GM21526 (cell line): Measurements from ENCODE around the gene KCNAB2.

Source experiments
- ATAC-seq: cut with Tn5 transposase; IDR thresholded peaks from one replicate; pipeline ENCODE4 v1.9.1; 2021; ENCODE audit warnings: moderate library complexity; ENCODE audit not compliant: unreplicated experiment, low FRiP score

The KCNAB2 gene

DNA sequence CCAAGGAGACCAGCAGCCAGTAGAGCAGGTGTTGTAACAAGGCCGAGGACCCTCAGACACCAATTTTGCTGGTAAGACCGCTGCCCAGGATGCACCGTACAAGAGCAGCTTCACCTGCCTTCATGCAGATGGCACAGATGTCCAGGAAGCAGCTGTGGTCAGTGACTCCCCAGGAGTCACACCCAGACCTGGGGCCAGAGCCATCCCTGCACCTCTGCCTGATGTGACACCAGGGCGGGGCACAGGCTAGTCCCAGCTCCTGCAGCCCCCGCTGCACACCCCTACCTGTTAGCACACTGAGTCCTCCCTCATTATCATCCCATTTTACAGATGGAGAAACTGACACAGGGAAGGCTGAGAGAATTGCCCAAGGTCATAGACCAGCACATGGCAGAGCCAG lies 16.3 kb upstream of the KCNAB2 start:
- no peak for ATAC-seq

DNA sequence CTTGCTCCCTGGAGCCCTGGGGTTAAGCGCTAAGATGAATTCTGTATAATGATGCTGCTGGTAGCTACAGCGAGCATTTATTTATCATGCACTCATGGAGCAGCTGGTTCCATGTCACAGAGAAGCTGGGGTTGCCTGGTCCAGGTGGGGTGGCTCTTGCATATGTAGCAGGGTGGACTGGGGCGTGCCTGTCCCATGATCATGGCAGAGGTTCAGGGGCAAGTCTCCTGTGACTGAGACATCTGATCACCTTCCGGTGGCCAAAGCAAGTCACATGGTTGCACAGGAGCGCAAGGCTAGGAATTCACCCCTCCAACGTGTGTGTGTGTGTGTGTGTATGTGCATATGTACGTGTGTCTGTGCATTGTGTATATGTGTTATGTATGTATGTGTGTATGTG lies 15.6 kb upstream of the KCNAB2 start:
- no peak for ATAC-seq

DNA sequence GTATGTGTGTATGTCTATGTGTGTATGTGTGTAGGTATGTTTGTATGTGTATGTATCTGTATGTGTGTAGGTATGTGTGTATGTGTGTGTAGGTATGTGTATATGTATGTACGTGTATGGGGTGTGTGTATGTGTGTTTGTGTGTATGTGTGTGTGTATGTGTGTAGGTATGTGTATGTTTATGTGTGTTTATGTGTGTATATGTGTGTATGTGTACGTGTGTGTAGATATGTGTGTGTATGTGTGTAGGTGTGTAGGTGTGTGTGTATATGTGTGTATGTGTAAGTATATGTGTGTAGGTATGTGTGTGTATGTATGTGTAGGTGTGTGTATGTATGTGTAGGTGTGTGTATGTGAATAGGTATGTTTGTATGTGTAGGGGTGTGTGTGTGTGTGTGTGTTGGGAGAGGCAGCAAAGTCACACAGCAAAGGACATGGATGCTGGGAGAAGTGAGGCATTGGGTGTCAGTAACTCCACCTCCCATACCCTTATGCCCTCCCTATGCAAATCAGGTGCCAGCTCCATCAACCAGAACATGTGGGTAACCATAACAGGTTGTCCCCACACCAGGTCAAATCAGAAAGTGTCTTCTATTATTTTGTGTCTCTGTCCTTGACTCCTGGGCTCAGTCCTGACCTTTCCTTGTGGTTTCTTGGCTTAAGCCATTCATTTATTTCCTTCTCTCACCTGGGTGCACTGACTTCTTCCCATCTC lies 15.0 kb upstream of the KCNAB2 start:
- ATAC-seq = no peak

DNA sequence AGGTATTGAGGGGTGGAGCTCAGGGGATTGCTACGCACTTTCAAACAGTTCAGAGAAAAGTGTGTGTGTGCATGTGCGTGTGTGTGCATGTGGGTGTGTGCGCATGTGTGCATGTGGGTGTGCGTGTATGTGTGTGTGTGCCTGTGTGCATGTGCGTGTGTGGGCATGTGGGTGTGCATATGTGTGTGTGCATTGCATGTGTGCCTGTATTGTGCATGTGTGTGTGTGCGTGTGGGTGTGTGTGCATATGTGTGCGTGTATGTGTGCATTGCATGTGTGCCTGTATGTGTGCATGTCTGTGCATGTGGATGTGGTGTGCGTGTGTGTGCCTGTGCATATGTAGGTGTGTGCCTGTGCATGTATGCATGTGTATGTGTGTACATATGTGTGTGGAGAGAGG lies 12.6 kb upstream of the KCNAB2 start:
- ATAC-seq = no peak

DNA sequence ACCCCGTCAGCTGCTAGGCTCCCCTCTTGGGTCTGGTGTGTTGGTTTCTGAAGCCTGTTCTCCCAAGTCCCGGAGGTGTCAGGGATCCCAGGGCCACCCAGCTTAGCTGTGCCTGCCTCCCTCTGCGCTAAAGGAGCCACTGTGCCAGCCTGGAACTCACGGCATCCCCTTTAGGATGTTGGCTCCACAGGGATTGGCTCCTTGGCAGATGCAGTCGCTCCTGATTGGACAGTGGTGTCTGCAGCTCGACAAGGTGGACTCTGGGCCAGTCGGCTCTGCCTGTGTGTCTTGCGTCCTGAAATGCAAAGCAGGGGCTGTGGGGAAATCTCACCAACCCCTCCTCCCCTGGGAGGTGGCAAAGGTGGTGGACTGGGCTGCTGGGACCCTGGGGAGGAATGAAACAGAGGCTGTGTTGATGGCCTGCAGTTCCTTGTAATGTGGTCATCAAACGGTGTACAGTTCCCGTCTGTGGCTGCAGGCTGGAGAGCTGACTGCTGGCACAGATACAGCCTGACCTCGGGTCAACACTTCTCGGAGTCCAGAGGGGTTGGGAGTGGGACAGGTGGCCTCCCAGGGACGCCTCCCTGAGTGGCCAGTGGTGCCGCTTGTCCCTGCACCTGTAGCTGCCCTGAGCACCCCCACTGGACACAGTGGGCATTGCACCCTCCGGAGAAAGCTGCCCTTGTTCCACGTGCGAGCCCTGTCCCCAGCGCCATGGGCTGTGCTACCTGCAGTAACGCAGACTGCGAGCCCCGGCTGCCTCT lies 11.5 kb upstream of the KCNAB2 start:
- no peak for ATAC-seq

DNA sequence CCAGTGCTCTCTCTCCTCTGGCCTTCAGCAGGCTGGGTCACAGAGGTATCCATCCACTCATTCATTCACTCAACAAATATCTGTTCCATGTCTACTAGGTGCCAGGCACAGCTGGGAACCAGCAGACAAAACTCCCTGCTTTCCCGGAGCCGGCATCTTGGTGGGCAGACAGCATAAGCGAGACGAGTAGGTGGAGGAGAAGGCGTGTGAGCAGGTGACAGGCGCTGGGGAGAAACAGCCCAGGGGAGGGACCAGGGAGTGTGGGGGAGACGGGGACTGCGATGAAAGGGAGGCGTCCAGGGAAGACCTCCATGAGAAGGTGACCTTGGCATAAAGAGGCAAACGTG lies 11.0 kb upstream of the KCNAB2 start:
- ATAC-seq = no peak

DNA sequence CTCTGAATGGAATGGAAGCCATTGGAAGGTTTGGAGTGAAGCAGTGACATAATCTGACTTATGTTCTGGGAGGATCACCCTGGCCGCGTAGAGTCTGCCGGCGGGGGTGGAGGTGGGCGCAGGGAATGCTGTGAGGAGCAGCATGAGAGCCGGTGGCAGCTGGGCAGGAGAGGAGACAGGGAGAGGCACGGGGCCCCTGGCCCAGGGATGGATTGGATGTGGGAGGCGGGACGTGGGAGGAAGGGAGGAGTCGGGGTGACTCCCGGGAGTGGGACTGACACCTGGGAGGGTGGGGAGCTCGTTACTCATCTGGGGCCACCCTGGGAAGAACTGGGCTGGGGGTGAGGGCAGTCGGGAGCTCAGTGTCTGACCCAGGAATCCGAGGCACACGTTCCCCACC lies 10.4 kb upstream of the KCNAB2 start:
- ATAC-seq = no peak

DNA sequence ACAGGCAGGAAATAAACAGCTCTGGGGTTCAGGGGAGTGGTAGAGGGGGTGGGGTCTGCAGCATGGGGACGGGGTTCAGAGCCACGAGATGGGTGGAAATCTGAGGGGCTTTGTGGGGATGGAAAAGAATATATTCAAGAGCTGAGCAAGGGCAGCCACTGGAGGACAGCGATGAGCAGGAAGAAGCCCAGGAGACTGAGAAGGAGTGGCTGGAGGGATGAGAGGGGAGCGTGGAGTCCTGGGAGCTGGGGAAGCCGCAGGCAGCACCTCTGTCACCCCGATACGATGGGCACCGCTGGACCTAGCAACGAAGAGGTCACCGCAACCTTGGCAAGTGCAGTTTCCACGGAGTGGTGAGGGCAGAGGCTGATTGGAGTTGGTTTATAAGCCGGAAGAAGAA lies 10.0 kb upstream of the KCNAB2 start:
- no peak for ATAC-seq

DNA sequence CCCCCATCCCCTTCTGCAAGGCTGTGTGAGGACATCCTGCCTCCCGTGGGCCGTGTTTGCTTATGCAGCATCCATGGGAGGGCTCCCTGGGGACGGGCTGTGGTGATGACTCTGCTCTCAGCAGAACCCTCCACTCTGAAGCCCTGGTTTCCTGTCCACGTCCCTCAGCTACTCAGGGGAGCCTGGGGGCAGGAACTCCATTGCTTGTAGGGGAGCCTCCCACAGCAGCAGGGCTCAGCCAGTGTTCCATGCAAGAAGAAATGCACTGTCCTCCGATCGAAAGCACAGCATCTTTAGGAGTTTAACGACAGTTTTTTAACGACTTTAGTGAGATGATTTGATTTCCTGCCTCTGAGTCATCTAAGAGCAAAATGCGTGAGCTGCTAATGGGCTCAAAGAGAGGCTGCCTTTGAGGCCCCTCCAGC lies 8.3 kb upstream of the KCNAB2 start:
- ATAC-seq = no peak

DNA sequence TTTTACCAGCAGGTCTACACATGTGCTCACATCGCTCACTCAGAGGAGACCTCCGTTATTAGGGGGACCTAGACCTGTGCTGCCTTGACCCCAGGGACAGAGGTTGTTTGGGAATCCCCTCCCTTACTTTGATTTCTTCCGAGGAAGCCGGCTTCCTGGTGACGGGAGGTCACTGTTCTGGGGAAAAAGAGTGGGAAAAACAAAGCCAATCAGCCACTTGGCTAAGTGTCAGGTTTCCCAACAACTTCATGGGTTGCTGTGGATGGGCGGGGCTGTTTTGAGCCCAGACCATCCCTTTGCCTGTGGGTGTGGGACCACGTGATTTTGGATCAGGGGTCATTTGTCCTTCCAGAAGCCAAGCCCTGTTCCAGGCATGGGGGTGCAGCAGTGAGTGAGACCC lies 7.1 kb upstream of the KCNAB2 start:
- ATAC-seq = no peak

DNA sequence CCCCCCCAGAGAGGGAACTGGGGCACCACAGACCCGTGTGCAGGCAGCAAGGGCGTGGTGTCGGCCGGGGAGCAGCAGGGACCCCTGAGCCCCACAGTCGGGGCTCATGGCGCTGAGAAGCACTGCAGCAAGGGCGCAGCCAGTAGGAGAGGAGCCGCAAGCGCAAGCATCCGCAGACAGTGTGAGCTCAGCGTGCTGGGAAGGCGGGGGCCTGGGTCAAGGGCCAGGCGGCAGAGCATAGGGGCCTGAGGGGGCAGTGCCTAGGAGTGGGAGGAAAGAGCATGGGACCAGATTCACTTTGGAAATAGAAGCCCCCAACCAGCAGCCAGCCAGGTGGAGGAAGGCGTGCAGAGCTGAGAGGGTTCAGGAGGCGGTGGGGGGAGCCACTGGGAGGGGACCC lies 6.7 kb upstream of the KCNAB2 start:
- ATAC-seq = no peak

DNA sequence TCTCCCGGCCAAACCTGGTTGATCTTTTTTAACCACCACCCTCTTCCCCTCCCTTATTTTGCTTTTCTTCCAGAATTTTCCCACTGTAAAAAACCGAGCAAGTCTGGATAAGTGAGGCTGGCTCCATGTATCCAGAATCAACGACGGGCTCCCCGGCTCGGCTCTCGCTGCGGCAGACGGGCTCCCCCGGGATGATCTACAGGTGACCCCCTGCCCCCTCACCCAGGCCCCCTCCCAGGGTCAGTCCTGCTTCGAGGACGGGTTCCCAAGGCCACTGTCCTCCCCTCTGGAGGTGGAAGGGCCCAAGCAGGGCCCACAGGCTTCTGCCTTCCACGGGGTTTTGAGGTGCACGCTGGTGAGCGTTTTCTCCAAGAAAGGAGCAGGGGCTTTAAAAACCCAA lies 5.2 kb upstream of the KCNAB2 start:
- ATAC-seq = no peak

DNA sequence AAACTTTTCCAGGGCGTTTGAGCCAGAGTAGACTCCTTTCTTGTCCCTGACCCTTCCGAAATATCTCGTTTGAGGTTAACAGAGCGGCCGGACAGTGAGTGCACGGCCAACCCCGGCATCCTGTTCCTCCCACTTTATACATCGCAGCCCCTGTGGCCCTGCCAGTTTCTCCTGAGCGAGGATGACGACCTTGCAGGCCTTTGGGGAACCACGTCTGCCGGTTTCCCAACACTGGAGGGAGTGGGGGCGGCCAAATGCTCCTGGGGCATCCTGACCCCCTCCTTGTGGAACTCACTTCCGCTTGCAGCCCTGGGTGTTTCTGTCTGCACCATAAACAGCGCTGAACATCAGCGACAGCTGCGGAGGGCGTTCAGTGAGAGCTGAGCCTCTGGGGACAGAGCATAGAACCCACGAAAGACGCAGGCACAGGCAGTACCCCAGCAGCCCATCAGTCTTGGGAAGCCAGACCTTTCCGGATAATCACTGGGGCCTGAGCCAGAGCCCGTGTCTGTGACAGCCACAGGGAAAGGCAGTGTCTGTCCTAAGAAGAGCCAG lies 4.8 kb upstream of the KCNAB2 start:
- no peak for ATAC-seq

DNA sequence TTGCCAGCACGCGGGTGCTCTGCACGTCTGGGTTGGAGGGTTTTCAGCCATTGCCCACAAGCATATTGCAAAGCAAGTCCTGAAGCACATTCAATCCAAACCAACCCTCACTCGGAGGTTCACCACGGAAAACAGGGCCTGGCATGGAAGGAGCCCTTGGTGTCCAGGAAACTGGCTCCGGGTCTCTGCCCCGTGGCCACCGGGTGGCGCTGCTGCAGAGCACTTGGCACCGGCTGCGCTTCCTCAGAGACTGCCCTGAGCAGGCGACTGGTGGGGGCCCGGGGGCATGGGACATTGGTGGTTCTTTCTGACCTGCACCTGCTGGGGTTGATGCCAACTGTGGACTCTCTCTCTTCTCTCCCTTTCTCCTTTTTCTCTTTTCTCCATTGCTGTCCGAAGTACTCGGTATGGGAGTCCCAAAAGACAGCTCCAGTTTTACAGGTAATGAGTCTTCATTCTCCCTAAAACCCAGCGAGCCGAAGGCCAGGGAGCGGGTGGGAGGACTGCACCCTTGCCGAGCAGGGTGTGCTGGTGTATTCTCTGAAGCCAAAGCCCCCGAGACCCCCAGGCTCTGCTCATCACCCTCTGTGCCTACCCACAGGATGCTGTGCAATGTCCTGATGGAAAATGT lies 4.1 kb upstream of the KCNAB2 start:
- ATAC-seq = no peak

DNA sequence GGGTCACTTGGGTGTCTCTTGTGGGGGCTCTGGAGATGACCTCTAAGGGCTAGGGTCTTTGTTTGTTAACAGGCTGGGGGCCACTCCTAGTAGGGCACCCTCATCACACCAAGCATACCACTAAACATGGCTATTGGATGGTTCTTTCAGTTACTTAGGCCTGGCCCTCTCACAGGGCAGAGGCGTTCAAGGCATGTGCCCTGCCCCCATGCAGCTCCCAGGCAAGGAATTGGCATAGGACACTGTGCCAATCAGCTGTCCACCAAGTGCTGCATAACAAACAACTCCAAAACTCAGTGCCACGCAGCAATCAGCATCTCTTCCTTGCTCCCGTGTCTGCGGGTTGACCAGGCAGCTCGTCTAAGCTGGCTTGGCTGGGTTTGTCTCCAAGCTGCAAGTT lies 2.1 kb upstream of the KCNAB2 start:
- no peak for ATAC-seq

DNA sequence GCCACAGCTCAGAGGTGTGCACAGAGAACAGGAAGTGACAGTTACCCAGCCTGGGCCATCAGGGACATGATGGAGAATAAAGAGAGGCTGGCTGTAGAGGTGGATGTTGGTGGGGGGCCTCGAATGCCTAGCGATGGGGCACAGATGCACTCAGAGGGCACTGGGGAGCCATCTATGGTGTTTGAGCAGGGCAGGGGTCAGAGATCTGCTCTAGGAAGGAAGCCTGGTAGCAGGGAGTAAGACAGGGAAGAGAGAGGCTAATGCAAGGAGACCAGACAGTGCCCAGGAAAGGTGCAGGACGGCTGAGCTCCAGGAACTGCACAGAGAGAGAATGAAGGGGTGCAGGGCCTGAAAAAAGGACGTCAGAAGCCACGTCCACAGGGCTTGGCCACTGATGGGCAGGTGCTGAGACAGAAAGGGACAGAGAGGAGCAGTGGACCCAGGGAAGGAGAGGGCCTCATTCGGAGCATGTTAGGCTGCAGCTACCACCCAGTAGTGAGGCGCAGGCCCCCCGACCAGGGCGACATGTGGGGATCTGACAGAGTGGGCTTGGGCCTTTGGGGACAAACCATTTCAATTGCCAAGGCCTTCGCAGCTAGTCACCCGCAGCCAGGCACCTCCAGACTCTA lies 1.1 kb upstream of the KCNAB2 start:
- ATAC-seq = no peak

DNA sequence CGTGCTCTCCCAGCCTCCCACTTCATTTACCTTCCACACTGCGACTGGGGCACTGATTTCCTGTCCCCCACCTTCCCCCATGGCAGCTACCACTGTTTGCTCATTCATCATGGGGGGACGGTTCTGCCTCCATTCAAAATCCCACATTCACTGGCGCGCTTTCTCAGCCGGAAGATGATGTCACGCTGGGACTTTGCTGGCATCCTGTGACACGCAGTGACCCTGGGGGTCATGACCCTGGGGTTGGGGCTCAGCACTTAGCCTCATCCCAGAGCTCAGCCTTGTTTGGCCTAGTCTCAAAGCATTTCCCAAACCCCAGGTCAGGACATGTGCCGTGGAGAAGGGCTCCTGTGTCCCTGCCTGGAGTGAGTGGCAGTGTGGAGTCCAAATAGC lies 582 bp upstream of the KCNAB2 start:
- no peak for ATAC-seq

DNA sequence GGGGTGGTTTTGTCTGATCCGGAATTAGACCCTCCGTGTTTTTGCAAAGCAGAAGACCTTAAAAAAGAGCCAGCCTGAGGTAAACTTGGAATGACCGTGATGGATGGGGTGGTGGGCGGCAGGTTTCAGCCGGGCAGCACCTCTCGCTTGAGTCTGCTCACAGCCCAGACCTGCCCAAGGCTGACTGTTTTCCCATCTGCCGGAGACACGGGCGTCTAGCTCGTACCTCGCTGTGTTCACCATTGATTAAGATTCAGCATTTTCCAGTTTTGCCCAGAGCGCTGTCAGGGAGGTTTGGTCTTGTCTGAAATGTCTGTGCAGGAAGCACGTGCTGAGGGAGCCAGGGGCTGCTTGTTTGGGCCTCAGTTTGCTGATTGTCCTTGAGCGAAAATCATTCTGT lies 591 bp downstream of the KCNAB2 start:
- no peak for ATAC-seq

DNA sequence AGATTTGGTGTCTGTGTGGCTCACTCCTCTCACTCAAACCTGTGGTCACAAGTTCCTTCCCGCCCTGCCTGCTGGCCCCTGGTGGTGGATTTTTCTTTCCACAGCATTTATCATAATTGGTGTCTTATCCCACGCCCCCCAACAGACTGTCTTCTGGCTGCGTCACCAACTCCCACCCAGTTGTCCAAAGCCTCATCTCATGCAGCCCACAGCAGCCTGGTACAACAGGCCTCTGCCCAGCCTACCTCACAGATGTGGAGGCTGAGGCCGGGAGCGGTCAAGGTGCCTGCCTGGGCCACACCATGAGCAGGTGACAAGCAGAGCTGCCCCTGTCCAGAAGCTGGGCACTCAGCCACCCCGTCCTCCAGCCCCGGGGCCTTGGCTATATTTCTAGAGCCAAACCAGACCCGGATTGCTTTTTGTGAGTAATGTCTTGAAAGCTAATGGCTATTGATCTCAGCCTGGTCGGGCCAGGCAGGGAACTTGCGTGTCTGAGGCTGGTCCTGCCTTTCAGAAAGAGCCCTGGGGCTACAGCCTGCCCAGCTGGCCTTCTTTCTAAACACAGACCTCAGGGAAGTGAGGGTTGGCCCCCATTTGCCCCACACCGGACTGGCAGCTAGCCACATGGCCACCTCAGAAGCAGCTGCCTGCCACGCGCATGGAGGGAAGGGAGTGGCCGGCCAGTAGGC lies 2.6 kb downstream of the KCNAB2 start:
- ATAC-seq = no peak

DNA sequence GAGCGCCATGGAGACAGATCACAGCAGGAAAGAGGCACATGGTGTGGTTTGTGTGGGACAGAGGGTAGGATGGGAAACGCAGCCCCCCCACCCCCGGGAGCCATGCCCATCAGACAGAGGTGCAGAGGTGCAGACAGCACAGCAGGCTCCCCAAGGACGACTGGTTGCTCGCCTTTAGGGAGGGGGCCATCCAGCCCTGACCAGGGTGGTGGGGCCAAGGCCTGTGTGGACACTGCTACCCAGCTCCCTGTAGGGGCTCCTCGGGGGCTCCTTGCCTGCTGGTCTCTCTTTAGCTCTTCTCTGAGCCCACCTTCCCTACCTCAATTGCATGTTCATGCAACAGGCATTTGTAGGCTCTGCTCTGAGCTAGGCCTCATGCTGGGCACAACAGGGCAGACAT lies 3.7 kb downstream of the KCNAB2 start:
- ATAC-seq = no peak

DNA sequence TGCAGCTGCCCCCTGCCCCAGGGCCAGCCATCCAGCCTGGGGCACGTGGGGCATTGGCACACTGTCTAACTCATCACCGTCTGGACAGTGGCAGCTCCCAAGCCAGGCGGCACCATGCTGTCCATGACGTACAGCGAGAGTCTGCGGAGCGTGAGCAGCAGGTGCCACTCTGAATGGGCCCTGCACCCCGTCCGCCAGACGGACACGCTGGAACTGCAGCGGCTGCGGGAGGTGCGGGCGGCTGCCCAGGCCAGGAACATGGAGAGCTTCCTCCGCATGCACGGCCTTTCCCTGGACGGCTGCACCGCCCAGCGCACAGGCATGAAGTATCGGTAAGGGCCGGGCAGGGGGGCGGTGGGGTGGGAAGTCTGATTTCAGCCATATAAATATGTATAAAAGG lies 5.7 kb downstream of the KCNAB2 start:
- ATAC-seq = no peak
